HL-60 (cell line): ENCODE results near the gene S1PR1.

ENCODE experiments used
- POLR2AphosphoS5 ChIP-seq: IDR thresholded peaks from 2 replicates; pipeline ENCODE4 v1.6.1; 2012; ENCODE audit warnings: low read depth
- TF ChIP-seq, protein P1 (sequence below): IDR thresholded peaks from one replicate; pipeline ENCODE4 v1.5.1; 2011; ENCODE audit warnings: low read length, control low read depth, inconsistent platforms; ENCODE audit not compliant: insufficient read depth
- TF ChIP-seq, protein P2 (sequence below): IDR thresholded peaks from 2 replicates; pipeline ENCODE4 v1.6.1; 2012; ENCODE audit warnings: low read depth; ENCODE audit not compliant: insufficient replicate concordance

GRCh38 chr1:101257500-101258325, 20.9 kb downstream of the S1PR1 start:
- TF ChIP-seq, protein P1, sequence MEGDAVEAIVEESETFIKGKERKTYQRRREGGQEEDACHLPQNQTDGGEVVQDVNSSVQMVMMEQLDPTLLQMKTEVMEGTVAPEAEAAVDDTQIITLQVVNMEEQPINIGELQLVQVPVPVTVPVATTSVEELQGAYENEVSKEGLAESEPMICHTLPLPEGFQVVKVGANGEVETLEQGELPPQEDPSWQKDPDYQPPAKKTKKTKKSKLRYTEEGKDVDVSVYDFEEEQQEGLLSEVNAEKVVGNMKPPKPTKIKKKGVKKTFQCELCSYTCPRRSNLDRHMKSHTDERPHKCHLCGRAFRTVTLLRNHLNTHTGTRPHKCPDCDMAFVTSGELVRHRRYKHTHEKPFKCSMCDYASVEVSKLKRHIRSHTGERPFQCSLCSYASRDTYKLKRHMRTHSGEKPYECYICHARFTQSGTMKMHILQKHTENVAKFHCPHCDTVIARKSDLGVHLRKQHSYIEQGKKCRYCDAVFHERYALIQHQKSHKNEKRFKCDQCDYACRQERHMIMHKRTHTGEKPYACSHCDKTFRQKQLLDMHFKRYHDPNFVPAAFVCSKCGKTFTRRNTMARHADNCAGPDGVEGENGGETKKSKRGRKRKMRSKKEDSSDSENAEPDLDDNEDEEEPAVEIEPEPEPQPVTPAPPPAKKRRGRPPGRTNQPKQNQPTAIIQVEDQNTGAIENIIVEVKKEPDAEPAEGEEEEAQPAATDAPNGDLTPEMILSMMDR = no peak
- TF ChIP-seq POLR2AphosphoS5 = peak; percentile 45; the same call in 1 of the 2 replicates
- TF ChIP-seq, protein P2, sequence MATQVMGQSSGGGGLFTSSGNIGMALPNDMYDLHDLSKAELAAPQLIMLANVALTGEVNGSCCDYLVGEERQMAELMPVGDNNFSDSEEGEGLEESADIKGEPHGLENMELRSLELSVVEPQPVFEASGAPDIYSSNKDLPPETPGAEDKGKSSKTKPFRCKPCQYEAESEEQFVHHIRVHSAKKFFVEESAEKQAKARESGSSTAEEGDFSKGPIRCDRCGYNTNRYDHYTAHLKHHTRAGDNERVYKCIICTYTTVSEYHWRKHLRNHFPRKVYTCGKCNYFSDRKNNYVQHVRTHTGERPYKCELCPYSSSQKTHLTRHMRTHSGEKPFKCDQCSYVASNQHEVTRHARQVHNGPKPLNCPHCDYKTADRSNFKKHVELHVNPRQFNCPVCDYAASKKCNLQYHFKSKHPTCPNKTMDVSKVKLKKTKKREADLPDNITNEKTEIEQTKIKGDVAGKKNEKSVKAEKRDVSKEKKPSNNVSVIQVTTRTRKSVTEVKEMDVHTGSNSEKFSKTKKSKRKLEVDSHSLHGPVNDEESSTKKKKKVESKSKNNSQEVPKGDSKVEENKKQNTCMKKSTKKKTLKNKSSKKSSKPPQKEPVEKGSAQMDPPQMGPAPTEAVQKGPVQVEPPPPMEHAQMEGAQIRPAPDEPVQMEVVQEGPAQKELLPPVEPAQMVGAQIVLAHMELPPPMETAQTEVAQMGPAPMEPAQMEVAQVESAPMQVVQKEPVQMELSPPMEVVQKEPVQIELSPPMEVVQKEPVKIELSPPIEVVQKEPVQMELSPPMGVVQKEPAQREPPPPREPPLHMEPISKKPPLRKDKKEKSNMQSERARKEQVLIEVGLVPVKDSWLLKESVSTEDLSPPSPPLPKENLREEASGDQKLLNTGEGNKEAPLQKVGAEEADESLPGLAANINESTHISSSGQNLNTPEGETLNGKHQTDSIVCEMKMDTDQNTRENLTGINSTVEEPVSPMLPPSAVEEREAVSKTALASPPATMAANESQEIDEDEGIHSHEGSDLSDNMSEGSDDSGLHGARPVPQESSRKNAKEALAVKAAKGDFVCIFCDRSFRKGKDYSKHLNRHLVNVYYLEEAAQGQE = no peak
